IMR-90 (cell line): Measurements from ENCODE around the gene DNAJC6. TPM values are rescaled to one million over a fixed set of nuclear protein-coding genes. Genes with fewer than 3 reads are reported as not detected.

Source experiments
- ATAC-seq: fragments of 200-7000 bp; cut with Tn5 transposase; 2 replicates; pipeline ENCODE4 v1.9.1; 2020; ENCODE audit warnings: low read depth, mild to moderate bottlenecking, moderate library complexity
- BruUV-seq: library from RNA; stranded (reverse); fragments of 400-500 nt; replicated peaks from 2 replicates; lab custom pipeline; 2021; lab: Mats Ljungman, UMichigan
- CTCF ChIA-PET: fragments of 300-600 bp; formaldehyde crosslinking; extraction: SDS; loops from one replicate; lab custom pipeline; 2021; ENCODE audit warnings: antibody characterized with exemption; lab: Yijun Ruan, JAX
- POLR2A ChIA-PET: fragments of 300-600 bp; sonication (Branson Sonifier 250); formaldehyde crosslinking; loops from one replicate; lab custom pipeline; 2022; ENCODE audit warnings: antibody characterized with exemption; ENCODE audit not compliant: unreplicated experiment; lab: Charles Lee
- DNase-seq: peaks from one replicate; pipeline ENCODE4 v3.0.0; 2013
- H2AFZ ChIP-seq: replicated peaks from 2 replicates; pipeline ENCODE3; 2013; ENCODE audit warnings: low read length, mild to moderate bottlenecking; ENCODE audit not compliant: poor library complexity
- H2AK5ac ChIP-seq: 2 replicates; pipeline ENCODE4 v1.6.1; 2013; ENCODE audit warnings: low read depth, low read length, inconsistent platforms
- H2AK9ac ChIP-seq: replicated peaks from 2 replicates; pipeline ENCODE3; 2013; ENCODE audit warnings: mild to moderate bottlenecking, low read depth, low read length, moderate library complexity; ENCODE audit not compliant: poor library complexity
- H2BK120ac ChIP-seq: 2 replicates; pipeline ENCODE4 v1.6.1; 2013; ENCODE audit warnings: low read depth, low read length, inconsistent platforms
- H2BK15ac ChIP-seq: 3 replicates; pipeline ENCODE4 v1.6.1; 2013; ENCODE audit warnings: low read depth, low read length, inconsistent platforms
- H2BK20ac ChIP-seq: 2 replicates; pipeline ENCODE4 v1.6.1; 2013; ENCODE audit warnings: low read depth, mild to moderate bottlenecking, inconsistent platforms, low read length, moderate library complexity
- H2BK5ac ChIP-seq: 2 replicates; pipeline ENCODE4 v1.6.1; 2013; ENCODE audit warnings: mild to moderate bottlenecking, low read depth, low read length, inconsistent platforms; ENCODE audit not compliant: poor library complexity, severe bottlenecking
- H3K14ac ChIP-seq: replicated peaks from 2 replicates; pipeline ENCODE4 v1.6.1; 2013; ENCODE audit warnings: low read depth, low read length, inconsistent platforms
- H3K18ac ChIP-seq: 2 replicates; pipeline ENCODE4 v1.6.1; 2013; ENCODE audit warnings: low read depth, low read length, control low read depth
- H3K23ac ChIP-seq: 2 replicates; pipeline ENCODE4 v1.6.1; 2013; ENCODE audit warnings: low read depth, low read length, inconsistent platforms
- H3K27ac ChIP-seq: 2 replicates; pipeline ENCODE4 v1.5.1; 2013; ENCODE audit warnings: mild to moderate bottlenecking, control low read depth, low read length; ENCODE audit not compliant: insufficient read depth
- H3K27me3 ChIP-seq: 2 replicates; pipeline ENCODE4 v1.6.1; 2013; ENCODE audit warnings: low read length; ENCODE audit not compliant: control insufficient read depth, insufficient read depth
- H3K36me3 ChIP-seq: 2 replicates; pipeline ENCODE4 v1.6.1; 2013; ENCODE audit warnings: low read length, mixed read lengths; ENCODE audit not compliant: control insufficient read depth, insufficient read depth
- H3K4ac ChIP-seq: 2 replicates; pipeline ENCODE4 v1.6.1; 2013; ENCODE audit warnings: low read depth, low read length, inconsistent platforms
- H3K4me1 ChIP-seq: 2 replicates; pipeline ENCODE4 v1.6.1; 2013; ENCODE audit warnings: low read length, mixed read lengths; ENCODE audit not compliant: control insufficient read depth, insufficient read depth
- H3K4me2 ChIP-seq: 2 replicates; pipeline ENCODE4 v1.6.1; 2013; ENCODE audit warnings: low read depth, mild to moderate bottlenecking, control low read depth, low read length, moderate library complexity
- H3K4me3 ChIP-seq: 2 replicates; pipeline ENCODE4 v1.5.1; 2013; ENCODE audit warnings: low read depth, mild to moderate bottlenecking, control low read depth, low read length, moderate library complexity; ENCODE audit not compliant: insufficient read depth
- H3K56ac ChIP-seq: 2 replicates; pipeline ENCODE4 v1.6.1; 2013; ENCODE audit warnings: low read length, inconsistent platforms; ENCODE audit not compliant: insufficient read depth; ENCODE audit errors: extremely low read depth
- H3K79me1 ChIP-seq, 2 experiments: 2 replicates each; pipeline ENCODE4 v1.6.1; 2013; ENCODE audit warnings: low read length in 2 of 2, inconsistent platforms in 1 of 2, low read depth in 1 of 2
- H3K9ac ChIP-seq: 2 replicates; pipeline ENCODE4 v1.6.1; 2013; ENCODE audit warnings: low read depth, low read length, control low read depth
- H3K9me1 ChIP-seq: 2 replicates; pipeline ENCODE4 v1.6.1; 2013; ENCODE audit warnings: low read length, inconsistent platforms; ENCODE audit not compliant: insufficient read depth
- H3K9me3 ChIP-seq: 2 replicates; pipeline ENCODE4 v1.6.1; 2013; ENCODE audit warnings: low read length; ENCODE audit not compliant: control insufficient read depth, insufficient read depth
- H4K20me1 ChIP-seq: 2 replicates; pipeline ENCODE4 v1.6.1; 2013; ENCODE audit warnings: low read length, inconsistent platforms; ENCODE audit not compliant: insufficient read depth
- H4K5ac ChIP-seq: 2 replicates; pipeline ENCODE4 v1.6.1; 2013; ENCODE audit warnings: mild to moderate bottlenecking, low read depth, low read length, control low read depth
- H4K8ac ChIP-seq, 2 experiments: 2 replicates each; pipeline ENCODE4 v1.6.1; 2013; ENCODE audit warnings: low read depth in 2 of 2, low read length in 2 of 2, control low read depth in 1 of 2, inconsistent platforms in 1 of 2
- H4K91ac ChIP-seq: 2 replicates; pipeline ENCODE4 v1.6.1; 2013; ENCODE audit warnings: low read depth, low read length, inconsistent platforms; ENCODE audit not compliant: insufficient read depth
- BHLHE40 ChIP-seq: fragments of 150-350 bp; IDR thresholded peaks from 2 replicates; pipeline ENCODE4 v1.6.1; 2016; ENCODE audit warnings: mild to moderate bottlenecking, low read depth, low read length
- CEBPB ChIP-seq: IDR thresholded peaks from 2 replicates; pipeline ENCODE4 v1.6.1; 2012; ENCODE audit warnings: low read depth, low read length, improper control_type of control experiment
- CHD1 ChIP-seq: IDR thresholded peaks from 2 replicates; pipeline ENCODE4 v1.6.1; 2012; ENCODE audit warnings: low read depth, low read length, improper control_type of control experiment
- CTCF ChIP-seq: conservative IDR thresholded peaks from 2 replicates; pipeline ENCODE4 v1.5.1; 2012; ENCODE audit warnings: mild to moderate bottlenecking, low read depth, low read length, improper control_type of control experiment
- NFE2L2 ChIP-seq: fragments of 150-350 bp; IDR thresholded peaks from 2 replicates; pipeline ENCODE4 v1.6.1; 2016; ENCODE audit warnings: low read depth, mild to moderate bottlenecking, low read length
- POLR2A ChIP-seq: IDR thresholded peaks from 2 replicates; pipeline ENCODE4 v1.6.1; 2012; ENCODE audit warnings: mild to moderate bottlenecking, low read depth, low read length
- RAD21 ChIP-seq: IDR thresholded peaks from 2 replicates; pipeline ENCODE4 v1.6.1; 2012; ENCODE audit warnings: low read length, improper control_type of control experiment
- RCOR1 ChIP-seq: IDR thresholded peaks from 2 replicates; pipeline ENCODE4 v1.6.1; 2012; ENCODE audit warnings: mild to moderate bottlenecking, low read length, improper control_type of control experiment; ENCODE audit not compliant: insufficient replicate concordance
- SMC3 ChIP-seq: fragments of 150-350 bp; IDR thresholded peaks from 2 replicates; pipeline ENCODE4 v1.6.1; 2016; ENCODE audit warnings: low read depth, mild to moderate bottlenecking, antibody characterized with exemption, low read length, moderate library complexity
- USF2 ChIP-seq: fragments of 150-350 bp; IDR thresholded peaks from 2 replicates; pipeline ENCODE4 v1.6.1; 2017; ENCODE audit warnings: mild to moderate bottlenecking, antibody characterized with exemption, low read length, low read depth
- WGBS, 2 experiments: methylation state at CpG; one replicate each; pipeline versions ENCODE4 v1.1.5 to v1.1.7; 2013; ENCODE audit warnings: missing lambda C conversion rate in 2 of 2; ENCODE audit not compliant: insufficient read length in 1 of 2; ENCODE audit errors: extremely low coverage in 2 of 2; 5-methylcytosine and 5-hydroxymethylcytosine counted together
- dilution Hi-C: fragments of 300-500 bp; cut with HindIII; formaldehyde crosslinking; loops from one replicate; pipeline ENCODE4 v1.14.3; 2018; ENCODE audit warnings: low sequenced_read_pairs; ENCODE audit not compliant: unreplicated experiment
- in situ Hi-C: fragments of 300-500 bp; cut with MboI; formaldehyde crosslinking; loops from 3 replicates; pipeline ENCODE4 v1.14.3; 2019; ENCODE audit warnings: low sequenced_read_pairs, inconsistent platforms, mixed read lengths
- intact Hi-C: fragments of 100-400 bp; cut with micrococcal nuclease; formaldehyde crosslinking; loops from 2 replicates; pipeline ENCODE4 v1.10.0; 2022
- polyA plus RNA-seq, 3 experiments: library from polyadenylated mRNA; depleted of rRNA; stranded (reverse); fragments of >200 nt; gene quantifications; 2 replicates each; pipeline ENCODE4 v1.2.3, GENCODE V29; 2012; ENCODE audit warnings: low replicate concordance in 1 of 3
- total RNA-seq: library from RNA; depleted of rRNA; stranded (reverse); fragments of >200 nt; gene quantifications from 2 replicates; pipeline ENCODE4 v1.2.3, GENCODE V29; 2012

The DNAJC6 gene
- total and polyA plus RNA-seq, 2 of the 4 experiments (the other 2 are of a cell fraction) = 0.05 to 0.18 TPM

GRCh38 chr1:65434255-65434654 is 124.9 kb downstream of the DNAJC6 start:
- no peak overlapping the region for H2BK120ac ChIP-seq
- H2AK5ac ChIP-seq = no peak overlapping the region
- H2BK5ac ChIP-seq = no peak overlapping the region
- TF ChIP-seq CHD1 (no peak), CTCF (no peak), RCOR1 (no peak), NFE2L2 (no peak), CEBPB (no peak), POLR2A (no peak), USF2 (no peak), BHLHE40 (no peak), SMC3 (no peak), RAD21 (no peak)
- H3K36me3 ChIP-seq = peaks cover 17% of the 10 kb centered on the region
- H3K27ac ChIP-seq = no peak overlapping the region
- no peak overlapping the region for H3K56ac ChIP-seq
- no peak overlapping the region for H3K14ac ChIP-seq
- no CpG with 5 or more reads among the region's 1 CpG for WGBS, 2 experiments
- ATAC-seq (no peak), DNase-seq (no peak)
- no peak overlapping the region for H3K9ac ChIP-seq
- H2BK20ac ChIP-seq = no peak overlapping the region
- no peak overlapping the region for H2AK9ac ChIP-seq
- ChIA-PET CTCF (no interaction called here), POLR2A (no interaction called here)
- no peak overlapping the region for H4K5ac ChIP-seq
- peaks cover 14 to 28% of the 10 kb centered on the region in 2 experiments for H3K79me1 ChIP-seq
- no peak overlapping the region for H2BK15ac ChIP-seq
- H3K4ac ChIP-seq = no peak overlapping the region
- no peaks in the 10 kb centered on the region for H3K27me3 ChIP-seq
- H3K9me3 ChIP-seq = no peaks in the 10 kb centered on the region
- dilution Hi-C loops (no loop called here), in situ Hi-C loops (loop anchor here (5.0 kb wide), 1 partner anchor 253 kb away; no protein-coding TSS in a partner anchor), intact Hi-C loops (loop anchor here (5.0 kb wide), 4 partner anchors 188 to 1013 kb away; no protein-coding TSS in a partner anchor)
- H3K18ac ChIP-seq = no peak overlapping the region
- H3K4me3 ChIP-seq = no peak overlapping the region
- H2AFZ ChIP-seq = no peak overlapping the region
- H4K8ac ChIP-seq = no peak overlapping the region
- peaks cover 2% of the 10 kb centered on the region; the same call in 1 of the 2 replicates for H3K4me1 ChIP-seq
- no TSS peak for BruUV-seq
- no peaks in the 10 kb centered on the region; the same call in 1 of the 2 replicates for H4K20me1 ChIP-seq
- H3K23ac ChIP-seq = no peak overlapping the region; the same call in 1 of the 2 replicates
- H3K9me1 ChIP-seq = no peaks in the 10 kb centered on the region
- H3K4me2 ChIP-seq = no peak overlapping the region
- H4K91ac ChIP-seq = no peak overlapping the region
